Measurements from ENCODE around the gene SPPL3.
"Not testable (repeated sequence)": the region's sequence is repeated elsewhere in the genome, so short reads cannot be mapped to it uniquely, and the experiment has no call there.

Gene SPPL3

DNA sequence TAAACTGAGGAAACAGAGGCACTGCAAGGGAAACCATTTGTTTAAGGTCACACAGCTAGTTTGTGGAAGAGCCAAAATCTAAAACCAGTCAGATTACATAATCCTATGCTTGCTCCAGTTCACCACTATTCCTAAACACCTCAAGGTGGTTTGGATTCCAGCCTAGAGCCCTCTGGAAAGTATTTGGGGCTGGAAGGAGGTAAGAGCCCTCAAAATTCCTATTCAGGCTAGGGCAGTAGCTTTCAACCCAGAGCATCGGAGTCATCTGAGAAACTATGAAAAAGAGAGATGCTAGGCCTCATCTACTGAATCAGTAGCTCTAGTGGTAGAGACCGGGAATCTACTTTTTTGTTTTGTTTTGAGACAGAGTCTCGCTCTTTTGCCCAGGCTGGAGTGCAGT is 16.0 kb upstream of the SPPL3 start:
- no peak for DNase-seq (ENCODE audit: low read depth, low spot score)

DNA sequence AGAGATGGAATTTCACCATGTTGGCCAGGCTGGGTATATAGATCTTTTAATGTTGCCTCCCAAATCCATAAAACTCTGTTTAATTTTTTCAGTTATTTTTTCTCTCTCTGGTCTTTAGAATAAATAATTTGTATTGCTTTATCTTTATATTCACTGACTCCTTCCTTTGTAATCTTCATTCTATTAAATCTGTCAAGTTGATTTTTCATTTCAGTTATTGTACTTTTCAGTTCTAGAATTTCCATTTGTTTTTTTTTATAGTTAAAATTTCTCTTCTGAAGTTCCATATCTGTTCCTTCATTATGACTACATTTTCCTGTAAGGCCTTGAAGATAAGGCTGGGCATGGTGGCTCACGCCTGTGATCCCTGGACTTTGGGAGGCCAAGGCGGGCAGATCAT is 13.6 kb upstream of the SPPL3 start:
- no peak for DNase-seq (ENCODE audit: low read depth, low spot score)

GRCh38 chr12:120916561-120916960 is 12.4 kb upstream of the SPPL3 start:
- DNase-seq (ENCODE audit: low read depth, low spot score), result no peak

DNA sequence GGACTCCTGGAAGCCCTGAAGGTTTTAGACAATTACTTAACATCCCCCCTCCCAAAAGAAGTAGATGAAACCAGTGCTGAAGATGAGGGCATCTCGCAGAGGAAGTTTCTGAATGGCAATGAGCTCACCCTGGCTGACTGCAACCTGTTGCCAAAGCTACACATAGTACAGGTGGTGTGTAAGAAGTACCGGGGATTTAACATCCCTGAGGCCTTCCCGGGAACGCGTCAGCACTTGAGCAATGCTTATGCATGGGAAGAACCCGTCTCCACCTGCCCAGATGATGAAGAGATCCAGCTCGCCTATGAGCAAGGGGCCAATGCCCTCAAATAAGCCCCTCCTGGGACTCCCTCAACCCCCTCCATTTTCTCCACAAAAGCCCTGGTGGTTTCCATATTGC is 10.6 kb upstream of the SPPL3 start:
- DNase-seq (ENCODE audit: low read depth, low spot score), result no peak

- DNase-seq (ENCODE audit: low read depth, low spot score), result no peak
Observed at GRCh38 chr12:120909633-120910298, 5.6 kb upstream of the SPPL3 start.

DNA sequence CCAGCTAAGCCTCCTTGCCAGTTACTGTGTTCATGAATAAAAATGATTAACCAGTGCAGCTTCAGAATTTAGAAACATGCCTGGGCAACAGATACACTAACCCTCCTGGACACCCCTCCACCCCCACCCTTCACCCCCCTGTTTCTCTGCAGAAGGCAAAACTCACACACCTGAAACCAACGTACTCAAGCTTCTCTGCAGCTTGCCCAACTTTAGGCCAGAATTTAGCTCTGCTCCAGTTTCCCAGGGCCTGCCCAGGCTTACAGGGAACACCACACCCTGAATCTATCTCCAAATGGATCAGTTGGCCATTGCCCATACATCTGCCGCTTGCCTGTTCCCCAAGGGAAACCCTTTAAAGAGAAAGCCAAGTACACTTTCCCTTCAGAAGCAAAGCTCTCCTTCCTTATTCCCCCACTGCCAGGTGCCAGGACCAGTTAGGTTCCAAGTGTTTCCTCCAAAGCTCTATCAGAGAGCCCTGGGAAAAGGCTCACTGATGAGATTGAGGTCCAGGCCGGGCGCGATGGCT is 1.8 kb upstream of the SPPL3 start:
- no peak for DNase-seq (ENCODE audit: low read depth, low spot score)

DNA sequence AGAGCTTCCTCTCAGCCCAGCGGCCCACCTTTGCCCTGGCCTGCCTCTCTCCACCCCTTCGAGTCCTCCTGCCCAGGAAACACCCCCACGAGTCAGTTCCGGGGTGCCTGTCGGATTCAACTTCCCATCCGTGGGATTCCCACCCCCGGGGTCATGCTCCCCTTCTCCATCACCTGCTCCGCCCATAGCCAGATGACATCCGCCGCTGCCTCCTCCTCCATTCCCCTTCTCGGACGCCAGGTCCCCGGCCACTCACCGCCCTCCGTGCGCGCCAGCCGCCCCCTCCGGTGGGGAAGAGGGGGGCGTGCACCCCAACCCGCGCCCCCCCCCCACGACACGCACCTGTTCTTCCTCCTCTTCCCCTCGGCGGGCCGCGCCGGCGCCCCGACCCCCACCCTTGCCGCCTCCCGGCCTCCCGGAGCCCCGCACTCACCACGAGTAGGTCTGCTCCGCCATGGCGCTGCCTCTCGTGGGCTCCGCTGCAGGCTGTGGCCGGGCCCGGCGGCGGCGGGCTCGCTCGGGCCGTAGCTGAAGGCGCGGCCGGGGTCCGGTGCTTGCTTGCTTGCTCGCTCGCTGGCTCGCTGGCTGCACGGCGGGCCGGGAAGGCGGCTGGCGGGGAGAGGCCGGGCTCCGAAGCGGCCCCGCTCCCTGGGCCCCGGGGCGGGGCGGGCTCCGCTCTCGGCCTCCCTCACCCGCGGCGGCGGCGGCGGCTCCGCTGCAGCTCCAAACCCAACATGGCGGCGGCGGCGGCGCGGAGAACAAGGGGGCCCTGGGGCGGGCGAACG is 554 bp downstream of the SPPL3 start:
- DNase-seq (ENCODE audit: low read depth, low spot score), result no peak

- DNase-seq (ENCODE audit: low read depth, low spot score), result no peak
Observed at GRCh38 chr12:120902846-120903411, 1.2 kb downstream of the SPPL3 start.

DNA sequence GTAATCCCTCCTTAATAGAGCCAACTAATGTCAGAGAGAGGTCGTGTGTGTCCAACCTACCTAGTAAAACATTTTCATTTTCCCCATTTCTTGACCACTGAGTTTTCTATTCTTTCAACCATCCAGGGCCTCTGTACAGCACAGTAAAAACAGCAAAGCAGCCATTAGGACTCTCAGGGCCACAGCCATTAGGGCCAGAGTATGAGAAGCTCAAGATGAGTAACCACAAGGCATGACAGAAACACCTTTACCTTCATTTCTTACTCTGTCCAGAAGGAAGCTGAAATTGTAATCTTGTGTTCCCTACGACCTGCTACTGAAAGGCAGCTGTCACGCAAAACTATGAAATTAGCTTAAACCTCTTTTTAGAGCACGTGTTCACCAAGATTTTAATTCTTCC is 2.3 kb downstream of the SPPL3 start:
- DNase-seq (ENCODE audit: low read depth, low spot score), result no peak

DNA sequence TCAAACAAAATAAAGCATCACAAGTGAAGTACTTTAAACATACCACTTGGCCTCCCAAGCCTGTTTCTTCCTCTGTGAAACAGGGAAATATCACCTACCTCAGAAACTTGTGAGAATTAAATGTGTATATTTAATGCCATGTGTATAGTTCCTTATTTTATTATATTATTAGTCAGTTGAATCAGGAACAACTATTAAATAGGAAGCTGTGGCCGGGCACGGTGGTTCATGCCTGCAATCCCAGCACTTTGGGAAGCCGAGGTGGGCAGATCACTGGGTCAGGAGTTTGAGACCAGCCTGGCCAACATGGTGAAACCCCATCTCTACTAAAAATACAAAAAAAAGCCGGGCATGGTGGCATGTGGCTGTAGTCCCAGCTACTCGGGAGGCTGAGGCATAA is 3.1 kb downstream of the SPPL3 start:
- not testable (repeated sequence) for DNase-seq (ENCODE audit: low read depth, low spot score)

DNA sequence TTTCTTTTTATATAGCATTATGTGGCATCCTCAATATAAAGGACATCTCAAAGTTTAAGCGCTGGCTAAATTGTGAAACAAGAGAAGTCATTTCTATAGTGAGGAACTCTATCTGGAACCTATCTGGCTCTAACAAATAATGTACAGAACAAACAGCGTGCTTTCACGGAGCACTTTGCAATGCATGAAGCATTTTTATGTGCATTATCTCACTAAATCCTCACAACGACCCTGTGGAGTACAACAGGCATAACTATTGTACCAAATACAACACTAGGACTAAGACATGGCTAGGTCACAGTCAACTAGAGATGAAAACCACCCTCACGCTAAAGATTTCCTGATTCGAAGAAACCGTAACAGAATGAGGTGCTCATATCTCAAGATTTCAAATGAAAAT is 8.6 kb downstream of the SPPL3 start:
- DNase-seq (ENCODE audit: low read depth, low spot score), result no peak

GRCh38 chr12:120892265-120892664 is 11.9 kb downstream of the SPPL3 start:
- no peak for DNase-seq (ENCODE audit: low read depth, low spot score)

GRCh38 chr12:120890963-120891362 is 13.2 kb downstream of the SPPL3 start:
- DNase-seq (ENCODE audit: low read depth, low spot score), result no peak

- no peak for DNase-seq (ENCODE audit: low read depth, low spot score)
Observed at GRCh38 chr12:120887253-120888043, 16.7 kb downstream of the SPPL3 start.

DNA sequence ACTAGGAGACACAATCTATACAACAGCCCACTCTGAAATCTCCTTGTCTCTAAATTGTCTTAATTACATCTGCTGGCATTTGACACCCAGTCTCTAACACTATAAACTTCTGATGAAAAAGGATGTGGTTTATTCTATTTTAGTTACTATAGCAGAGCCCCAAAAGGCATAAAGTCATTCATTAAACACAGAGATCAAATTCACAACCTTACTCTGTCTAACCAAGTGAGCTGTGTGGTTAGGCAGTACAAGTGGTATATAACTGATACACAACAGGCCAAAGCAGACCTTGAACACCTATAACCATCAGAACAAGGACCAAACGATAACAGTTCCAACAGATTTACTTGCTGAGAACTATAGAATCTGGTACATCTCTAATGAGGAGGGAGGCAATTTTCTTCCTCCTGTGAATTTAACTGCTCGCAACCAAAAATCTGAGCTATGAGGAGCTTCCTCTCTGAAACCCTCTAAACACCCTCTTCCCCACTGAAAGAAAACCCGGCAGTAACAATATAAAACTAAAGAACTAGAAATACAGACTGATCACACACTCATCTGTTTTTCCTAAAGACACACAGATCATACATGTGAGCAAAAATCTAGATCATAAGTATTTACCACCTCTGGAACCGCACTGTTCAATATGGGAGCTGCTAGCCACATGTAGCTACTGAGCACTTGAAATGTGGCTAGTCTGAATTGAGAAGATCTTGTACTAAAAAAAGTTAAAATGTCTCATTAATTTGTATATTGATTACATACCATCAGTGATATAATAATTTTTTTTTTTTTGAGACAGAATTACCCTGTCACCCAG is 17.7 kb downstream of the SPPL3 start:
- DNase-seq (ENCODE audit: low read depth, low spot score), result no peak

- no peak for DNase-seq (ENCODE audit: low read depth, low spot score)
Observed at GRCh38 chr12:120885521-120885920, 18.6 kb downstream of the SPPL3 start.

DNA sequence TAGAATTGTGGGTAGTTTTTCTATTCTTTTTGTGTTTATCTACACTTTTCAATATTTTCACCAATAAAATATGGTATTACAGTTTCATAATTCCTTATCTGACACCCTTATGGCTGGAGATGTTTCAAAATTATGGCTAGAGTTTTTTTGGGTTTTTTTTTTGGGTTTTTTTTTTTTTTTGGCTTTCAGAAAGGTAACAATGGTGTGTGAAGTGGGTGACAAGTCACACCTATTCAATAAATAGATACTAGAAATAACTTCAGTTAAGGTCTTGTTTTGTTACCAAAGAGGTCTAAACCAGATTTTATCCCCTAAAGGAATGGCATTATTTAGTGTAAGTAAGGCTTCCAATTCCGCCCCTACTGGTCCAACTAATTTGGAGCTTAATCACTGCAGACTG is 19.5 kb downstream of the SPPL3 start:
- no peak for DNase-seq (ENCODE audit: low read depth, low spot score)

GRCh38 chr12:120882055-120882555 is 22.1 kb downstream of the SPPL3 start:
- no peak for DNase-seq (ENCODE audit: low read depth, low spot score)

DNA sequence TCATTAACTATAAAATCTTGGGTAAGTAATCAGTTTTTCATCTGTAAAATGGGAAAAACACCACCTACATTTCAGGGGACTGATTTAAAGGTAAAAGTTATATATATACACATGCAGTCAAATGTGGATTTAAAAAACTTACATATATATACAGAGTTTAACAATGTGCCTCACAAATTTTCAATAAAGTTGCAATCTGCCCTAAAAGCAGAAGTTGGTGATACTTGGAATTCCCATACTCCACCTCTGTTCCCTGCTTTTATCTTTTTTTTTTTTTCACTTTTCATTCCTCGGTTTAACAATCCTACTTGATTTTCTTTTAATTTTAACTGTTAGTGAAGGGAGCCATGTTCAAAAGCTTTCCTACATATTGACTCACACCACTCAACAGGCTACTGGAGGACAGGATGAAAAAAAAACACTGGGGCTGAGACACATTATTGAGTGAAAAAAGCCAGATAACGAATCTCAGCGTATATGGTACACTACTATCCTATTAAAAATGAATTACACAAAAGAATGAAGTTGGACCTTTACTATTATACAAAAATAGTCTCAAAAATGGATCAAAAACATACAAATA is 24.3 kb downstream of the SPPL3 start:
- DNase-seq (ENCODE audit: low read depth, low spot score), result no peak

DNA sequence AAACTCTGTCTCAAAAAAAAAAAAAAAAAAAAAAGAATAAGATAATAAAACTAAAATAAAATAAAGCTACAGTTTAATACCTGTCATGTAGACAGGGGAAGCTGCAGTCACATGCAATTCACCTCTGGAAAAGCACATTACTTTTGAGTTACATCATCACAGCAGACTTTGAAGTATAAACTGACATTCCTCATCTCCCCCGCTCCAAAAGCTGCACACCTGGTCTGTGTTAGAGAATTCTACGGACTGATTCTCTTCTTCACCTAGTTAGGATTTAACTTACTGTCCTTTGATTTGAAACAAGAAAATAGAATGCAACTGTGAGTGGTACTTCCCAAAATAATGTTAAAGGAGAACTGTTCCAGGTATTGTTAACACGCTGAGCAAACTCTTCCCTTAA is 25.1 kb downstream of the SPPL3 start:
- no peak for DNase-seq (ENCODE audit: low read depth, low spot score)

All from smooth muscle cell of the brain vasculature (primary cell).